Measurements from ENCODE around the gene CNKSR1.
A peak's percentile ranks its signal among the peaks of the same experiment; 100 is the strongest.

Gene CNKSR1, protein sequence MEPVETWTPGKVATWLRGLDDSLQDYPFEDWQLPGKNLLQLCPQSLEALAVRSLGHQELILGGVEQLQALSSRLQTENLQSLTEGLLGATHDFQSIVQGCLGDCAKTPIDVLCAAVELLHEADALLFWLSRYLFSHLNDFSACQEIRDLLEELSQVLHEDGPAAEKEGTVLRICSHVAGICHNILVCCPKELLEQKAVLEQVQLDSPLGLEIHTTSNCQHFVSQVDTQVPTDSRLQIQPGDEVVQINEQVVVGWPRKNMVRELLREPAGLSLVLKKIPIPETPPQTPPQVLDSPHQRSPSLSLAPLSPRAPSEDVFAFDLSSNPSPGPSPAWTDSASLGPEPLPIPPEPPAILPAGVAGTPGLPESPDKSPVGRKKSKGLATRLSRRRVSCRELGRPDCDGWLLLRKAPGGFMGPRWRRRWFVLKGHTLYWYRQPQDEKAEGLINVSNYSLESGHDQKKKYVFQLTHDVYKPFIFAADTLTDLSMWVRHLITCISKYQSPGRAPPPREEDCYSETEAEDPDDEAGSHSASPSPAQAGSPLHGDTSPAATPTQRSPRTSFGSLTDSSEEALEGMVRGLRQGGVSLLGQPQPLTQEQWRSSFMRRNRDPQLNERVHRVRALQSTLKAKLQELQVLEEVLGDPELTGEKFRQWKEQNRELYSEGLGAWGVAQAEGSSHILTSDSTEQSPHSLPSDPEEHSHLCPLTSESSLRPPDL

DNA sequence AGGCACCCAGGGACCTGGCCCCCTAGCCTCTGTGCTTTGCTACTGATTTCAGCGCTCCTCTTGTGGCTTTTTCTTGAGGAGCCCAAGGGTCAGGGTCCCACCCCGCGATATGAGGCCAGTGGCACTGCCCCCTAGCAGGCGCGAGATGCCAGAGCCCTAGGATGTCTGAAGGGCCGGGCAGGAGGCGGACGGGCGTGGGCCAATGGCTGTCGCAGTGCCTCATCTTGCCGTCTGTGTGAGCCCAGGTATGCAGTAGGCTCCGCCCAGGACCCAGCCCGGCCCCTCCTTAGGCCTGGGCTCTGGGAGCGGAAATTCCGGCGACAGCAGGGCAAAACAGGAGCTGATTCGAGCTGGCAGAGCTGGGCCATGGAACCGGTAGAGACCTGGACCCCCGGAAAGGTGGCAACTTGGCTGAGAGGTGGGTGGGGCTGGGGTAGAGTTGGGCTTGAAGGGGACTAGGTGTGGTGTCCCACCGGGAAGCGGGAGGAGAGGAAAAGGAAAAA lies at the start of gene CNKSR1:
Gene CNKSR1, plus strand, starts transcription at position 310 of the 503 bp plus-strand sequence. Its CDS starts 57 bp downstream, at position 367.
- DNase-seq, result no peak

DNA sequence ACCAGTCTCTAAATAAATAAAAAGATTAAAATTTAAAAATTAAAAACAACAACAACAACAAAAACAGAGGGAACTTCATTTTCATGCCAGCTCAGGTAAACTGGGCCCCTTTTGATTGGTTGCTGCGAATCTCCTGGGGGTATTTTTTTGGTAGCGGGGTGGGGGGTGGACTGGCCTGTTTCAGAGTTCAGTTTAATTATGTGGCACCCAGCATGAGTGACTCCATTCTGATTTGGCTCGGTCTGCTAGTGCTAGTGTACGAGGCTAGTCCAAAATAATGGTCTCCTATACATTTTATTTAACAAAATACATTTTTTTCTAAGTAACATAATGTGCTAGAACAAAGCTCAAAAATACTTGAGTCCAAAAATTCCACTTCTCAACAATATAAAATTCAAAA lies 47.5 kb upstream of the CNKSR1 start:
- no peak for DNase-seq

DNA sequence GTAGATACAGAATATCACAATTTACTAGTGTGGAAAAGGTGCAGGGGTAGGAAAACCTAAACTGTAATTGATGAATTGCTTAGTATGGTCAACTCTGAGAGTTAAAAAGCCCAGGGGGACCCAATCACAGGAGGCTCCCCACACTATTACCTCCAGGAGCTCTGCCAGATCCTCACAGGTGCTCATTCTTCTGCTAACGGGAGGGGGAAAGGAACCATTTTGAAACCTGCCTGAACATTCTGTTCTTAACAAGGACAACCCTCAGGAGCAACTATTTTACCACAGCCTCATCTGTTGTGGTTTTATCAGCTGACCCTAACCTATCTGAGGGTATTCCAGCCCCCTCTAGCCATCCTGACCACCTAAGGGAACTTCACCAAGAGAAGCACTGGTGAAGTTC lies 46.6 kb upstream of the CNKSR1 start:
- DNase-seq, result no peak

DNA sequence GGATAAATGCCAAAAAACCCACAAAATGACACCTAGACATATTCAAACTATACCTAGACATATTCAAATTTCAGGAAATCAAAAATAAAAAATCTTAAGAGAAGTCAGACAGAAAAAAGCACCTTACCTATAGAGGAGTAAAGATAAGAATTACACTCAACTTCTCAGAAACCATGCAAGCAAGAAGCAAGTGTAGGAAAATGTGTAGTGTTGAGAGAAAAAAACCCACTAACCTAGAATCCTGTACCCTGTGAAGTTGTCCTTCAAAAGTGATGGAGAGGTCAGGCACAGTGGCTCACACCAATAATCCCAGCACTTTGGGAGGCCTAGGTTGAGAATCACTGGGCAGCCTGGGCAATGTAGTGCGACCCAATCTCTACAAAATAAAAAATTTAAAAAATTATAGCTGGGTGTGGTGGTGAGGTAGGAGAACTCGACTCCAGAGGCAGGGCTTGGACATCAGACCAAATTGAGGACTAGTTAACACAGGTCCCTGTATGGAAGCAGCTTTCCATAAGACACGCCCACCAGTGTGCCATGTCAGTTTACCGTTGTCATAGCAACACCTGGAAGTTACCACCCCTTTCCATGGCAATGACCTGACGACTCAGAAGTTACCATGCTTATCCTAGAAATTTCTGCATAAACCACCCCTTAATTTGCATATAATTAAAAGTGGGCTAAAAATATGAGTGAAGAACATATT lies 45.0 kb upstream of the CNKSR1 start:
- DNase-seq, result no peak

DNA sequence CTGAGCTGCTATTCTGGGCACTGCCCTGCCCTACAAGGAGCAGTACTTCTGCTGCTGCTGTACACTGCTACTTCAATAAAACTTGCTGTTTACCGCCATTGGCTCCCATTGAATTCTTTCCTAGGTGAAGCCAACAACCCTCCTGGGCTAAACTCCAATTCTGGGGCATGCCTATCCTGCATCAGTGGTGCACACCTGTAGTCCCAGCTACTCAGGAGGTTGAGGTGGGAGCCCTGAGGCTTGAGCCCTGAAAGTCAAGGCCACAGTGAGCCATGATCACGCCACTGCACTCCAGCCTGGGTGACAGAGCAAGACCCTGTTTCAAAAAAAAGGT lies 44.5 kb upstream of the CNKSR1 start:
- DNase-seq, result no peak

DNA sequence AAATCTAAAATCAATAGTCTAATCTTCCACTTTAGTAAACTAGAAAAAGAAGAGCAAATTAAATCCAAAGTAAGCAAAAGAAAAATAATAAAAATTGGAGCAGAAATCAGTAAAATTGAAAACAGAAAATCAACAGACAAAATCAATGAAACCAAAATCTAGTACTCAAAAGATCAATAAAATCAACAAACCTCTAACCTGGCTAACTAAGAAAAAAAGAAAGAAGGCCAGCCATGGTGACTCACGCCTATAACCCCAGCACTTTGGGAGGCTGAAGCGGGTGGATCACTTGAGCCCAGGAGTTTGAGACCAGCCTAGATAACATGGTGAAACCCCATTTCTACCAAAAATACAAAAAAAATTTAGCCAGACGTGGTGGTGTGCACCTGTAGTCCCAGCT lies 42.8 kb upstream of the CNKSR1 start:
- no peak for DNase-seq

DNA sequence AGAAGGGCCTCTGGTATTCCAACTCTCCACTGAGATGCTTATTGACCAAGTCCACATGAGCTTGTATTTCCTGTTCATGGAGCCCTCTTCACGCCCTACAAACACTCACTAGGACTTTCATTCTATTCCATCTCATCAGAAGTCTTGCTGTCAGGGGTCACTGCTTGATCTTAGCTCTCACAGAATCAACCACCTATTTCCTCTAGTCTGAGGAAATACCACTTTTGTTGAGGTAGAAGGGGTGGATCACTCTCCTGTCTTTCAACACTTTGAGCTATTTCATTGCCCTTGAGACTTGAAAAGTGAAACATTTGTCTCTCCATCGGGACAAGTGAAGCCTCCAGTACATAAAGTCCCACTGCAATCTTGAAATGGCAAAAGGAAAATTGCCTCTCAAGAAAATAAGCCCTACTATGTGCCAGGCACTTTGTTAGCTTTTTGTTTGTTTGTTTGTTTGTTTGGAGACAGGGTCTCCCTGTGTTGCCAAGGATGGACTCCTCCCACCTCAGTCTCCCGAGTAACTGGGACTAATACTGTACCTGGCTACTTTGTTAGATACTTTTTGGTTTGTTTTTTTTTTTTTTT lies 38.2 kb upstream of the CNKSR1 start:
- no peak for DNase-seq

DNA sequence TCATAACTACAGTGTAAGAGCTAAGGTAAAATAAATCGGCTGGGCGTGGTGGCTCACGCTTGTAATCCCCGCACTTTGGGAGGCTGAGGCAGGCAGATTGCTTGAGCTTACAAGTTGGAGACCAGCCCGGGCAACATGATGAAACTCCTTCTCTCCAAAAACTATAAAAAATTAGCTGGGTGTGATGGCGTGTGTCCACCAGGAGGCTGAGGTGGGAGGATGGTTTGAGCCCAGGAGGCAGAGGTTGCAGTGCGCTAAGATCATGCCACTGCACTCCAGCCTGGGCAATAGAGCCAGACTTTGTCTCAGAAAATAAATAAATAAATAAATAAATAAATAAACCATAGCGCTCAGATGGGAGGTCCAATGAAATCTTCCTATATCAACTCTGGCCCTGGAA lies 35.1 kb upstream of the CNKSR1 start:
- no peak for DNase-seq

DNA sequence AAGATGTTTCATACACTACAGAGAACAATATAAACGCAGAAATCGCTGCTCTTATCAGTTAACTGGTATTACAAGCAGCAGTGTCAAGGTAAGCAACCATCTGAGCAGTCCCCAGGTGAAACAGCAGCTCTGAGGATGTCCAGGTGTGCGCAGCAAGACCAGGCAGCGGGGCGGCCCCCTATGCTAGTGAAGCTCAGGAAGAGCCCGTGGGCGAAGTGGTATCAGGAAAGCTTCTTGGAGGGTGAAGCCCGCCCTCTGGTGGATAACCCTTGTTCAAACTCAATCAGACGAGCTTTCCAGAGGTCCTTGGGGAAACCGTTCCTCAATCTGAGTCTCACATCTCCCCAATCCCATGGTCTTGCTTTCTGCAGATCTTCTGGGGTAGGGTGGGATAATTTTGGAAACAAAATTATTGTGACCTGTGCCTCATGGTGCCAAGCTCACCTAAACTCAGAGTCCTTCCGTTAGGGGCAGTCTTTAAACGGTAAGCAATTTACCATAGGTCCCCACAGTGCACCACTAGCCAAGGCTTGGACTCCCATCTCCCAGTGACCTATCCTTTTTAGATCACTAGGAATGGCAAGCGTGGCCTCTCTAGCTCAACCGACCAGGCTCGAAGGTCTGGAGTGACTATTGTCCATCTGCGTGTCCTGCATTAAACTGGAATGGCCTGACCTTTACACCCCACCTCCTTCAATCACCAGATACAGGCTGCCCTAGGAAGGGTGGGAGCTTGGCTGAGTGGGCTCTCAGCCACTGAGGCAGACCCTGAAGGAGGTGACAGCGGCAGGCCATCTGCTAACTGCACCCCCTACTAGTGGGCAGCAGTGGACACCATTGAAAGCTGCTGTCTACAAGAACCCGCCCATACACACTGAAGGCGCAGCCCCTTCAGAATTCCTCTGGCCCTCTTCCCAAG lies 32.0 kb upstream of the CNKSR1 start:
- peak; percentile 90 for DNase-seq

DNA sequence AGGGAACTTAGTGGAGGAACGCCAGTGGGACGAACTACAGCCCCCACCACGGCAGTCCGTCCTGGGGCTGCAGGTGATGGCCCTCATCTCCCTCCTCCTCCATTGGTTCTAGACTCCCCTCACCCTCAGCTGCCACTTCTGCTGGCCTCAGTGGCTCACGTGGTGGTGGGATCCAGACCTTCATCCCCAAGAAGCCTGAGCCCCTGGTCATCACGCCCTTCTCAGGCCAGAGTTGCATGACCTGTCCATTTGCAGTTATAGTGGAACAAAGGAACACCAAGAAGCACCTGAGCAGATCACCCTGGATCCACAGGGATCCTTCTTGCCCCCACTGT lies 31.4 kb upstream of the CNKSR1 start:
- DNase-seq, result no peak

DNA sequence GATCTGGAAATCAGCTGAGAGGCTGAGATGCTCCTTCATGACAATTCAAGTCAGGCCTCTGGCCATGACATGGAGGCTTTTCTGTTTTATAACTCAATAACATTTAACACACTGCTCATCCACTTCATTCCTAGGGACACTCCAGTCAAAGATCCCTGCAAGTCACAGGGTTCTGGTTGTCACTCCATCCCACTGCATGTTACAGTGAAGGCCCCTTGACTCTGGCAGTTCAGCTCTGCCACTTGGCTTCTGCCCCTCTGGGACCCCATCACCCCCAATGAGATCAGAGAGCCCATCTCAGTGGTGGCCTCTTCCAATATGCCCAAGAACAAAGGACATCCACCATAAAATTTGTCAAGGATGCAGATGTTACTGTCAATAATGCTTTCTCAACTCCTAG lies 28.4 kb upstream of the CNKSR1 start:
- no peak for DNase-seq

DNA sequence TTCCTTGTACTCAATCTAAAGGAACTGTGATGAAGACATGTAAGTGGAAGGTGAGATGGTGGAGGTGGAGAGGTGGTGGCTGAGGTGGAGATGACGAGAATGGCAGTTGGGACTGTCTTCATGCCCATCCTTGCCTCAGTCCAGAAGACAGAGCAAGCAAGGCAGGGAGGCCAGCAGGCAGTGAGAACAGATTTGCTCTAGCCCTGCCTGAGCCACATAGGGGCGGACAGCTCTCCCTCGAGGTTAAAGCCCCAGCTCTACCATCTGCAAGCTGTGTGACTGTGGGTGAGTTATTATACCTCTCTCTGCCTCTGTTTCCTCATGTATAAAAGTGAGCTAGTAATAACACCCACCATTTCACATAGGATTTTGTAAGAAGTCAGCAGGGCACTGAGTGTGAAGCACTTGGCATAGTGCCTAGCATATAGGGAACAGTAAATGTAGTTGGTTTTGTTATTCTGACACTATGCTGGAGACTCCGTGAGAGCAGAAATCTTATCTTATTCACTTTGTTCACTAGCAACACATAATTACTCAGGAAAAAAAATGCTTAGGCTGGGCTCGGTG lies 23.2 kb upstream of the CNKSR1 start:
- DNase-seq, result no peak

DNA sequence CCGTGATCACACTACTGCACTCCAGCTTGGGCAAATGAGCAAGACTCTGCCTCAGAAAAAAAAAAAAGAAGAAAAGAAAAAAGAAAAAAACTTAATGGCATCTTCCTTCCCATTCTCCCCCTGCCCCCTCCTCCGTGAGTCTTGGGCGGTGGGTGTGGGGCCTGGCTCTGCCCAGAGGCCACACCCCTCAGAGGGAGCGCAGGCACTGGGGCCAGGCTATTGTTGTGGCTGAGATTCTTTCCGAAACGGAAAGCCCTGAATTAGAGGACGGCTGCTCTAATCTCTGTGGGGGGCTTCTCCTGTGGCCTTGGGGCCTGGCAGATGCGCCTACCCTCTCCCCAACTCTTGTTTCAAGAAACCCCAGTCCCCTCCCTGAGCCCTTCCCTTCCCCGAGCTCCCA lies 22.5 kb upstream of the CNKSR1 start:
- no peak for DNase-seq

DNA sequence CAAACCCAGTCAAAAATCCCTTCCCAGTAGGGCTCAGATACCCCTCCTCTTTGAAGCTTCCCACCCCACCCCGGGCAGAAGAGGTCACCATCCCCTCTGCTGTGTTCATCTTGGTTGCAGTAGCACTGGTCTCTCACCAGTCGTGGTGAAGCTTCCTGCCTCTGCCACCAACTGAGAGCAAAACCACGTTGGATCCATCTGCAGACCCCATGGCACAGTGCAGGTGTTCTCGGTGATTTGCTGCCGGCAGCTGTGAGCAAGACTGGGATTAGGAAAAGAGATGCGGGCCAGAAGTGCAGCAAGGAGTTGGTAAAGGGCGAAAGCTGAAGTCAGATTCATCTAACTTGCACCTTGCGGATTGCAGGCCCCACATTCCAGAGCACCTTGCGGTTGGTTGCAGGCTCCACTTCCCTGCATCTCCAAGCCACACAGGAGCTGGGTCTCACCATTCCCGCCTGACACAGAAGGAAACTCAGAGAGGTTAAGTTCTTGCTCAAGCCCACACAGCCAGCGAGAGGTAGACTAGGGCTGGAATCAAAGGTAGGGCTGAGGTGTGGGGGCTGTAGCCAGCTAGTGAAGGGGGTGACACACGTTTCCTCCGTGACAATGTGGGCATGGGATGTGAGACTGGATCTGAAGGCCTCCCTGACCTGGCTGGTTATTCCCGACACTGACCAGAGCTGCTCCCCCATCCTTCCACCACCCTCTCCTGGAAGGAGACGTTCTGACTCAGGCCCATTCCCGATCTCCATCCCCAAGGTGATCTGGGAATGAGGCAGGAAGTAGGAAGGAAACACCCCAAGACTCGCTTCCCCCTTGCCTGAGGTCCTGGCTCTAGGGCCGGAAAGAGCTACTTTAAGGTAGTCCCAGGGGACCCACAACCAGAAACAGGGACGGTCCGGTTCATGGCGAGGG lies 21.7 kb upstream of the CNKSR1 start:
- no peak for DNase-seq

DNA sequence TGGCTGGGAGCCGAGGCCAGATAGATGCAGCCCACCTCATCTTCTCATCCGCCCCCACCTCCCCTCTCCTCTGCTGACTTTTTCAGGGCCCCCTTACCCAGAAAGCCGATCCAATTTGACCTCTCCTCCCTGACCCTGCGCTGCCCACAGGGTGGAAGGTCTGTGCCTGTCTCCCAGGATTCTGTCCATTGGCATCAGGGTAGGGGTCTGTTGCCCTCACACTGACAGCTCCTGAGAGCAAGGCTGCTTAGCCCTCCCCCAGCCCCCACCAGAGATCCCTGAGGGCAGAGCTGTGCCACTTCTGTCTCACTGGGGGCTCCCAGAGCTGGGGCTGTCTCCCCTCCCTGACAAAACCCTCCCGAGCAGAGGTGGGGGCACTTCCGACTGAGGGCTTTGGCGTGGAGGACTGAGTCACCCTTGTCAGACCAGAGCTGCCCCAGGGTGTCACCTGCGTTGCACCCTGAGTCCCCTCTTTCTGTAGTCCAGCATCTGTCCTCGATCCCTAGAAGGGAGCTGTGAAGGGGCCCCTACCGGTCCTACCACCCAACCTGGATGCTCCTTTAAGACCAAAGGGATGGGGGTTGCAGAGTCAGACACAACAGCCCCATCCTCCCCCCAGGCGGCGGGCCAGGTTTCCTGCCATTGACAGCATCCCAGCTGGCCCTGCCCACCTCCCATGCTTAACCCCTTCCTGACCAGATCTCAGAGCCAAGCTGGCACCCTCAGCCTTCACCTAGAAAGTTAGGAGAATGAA lies 20.8 kb upstream of the CNKSR1 start:
- DNase-seq, result peak; percentile 38

DNA sequence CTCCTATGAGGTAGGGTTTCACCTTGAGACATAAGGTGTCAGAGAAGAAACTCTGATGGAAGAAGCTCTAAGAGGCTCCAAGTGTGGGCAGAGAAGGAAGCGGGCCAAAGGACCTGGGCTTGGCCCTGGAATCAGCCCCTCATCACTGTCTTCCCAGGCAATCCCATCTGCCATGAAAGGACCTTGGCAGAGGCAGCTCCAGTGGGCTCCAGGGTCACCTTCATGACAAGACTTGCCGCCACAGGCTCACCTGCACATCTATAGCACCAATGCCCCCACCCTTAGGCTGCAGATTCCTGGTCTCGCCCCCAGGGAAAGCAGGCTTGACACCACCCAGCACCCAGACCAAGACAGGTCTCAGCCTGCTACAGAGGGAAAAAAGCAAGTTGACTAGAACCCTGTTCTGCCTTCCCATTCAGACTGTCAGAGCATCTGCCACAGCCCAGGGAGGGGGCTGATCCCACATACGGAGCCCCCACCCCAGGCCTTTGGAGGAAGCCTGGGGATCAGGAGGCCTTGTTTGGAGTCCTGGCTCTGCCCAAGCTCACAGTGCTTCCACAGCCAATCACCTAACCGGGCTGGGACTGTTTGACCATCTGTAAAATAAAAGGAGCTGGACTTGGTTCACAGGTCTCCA lies 18.9 kb upstream of the CNKSR1 start:
- DNase-seq, result no peak

DNA sequence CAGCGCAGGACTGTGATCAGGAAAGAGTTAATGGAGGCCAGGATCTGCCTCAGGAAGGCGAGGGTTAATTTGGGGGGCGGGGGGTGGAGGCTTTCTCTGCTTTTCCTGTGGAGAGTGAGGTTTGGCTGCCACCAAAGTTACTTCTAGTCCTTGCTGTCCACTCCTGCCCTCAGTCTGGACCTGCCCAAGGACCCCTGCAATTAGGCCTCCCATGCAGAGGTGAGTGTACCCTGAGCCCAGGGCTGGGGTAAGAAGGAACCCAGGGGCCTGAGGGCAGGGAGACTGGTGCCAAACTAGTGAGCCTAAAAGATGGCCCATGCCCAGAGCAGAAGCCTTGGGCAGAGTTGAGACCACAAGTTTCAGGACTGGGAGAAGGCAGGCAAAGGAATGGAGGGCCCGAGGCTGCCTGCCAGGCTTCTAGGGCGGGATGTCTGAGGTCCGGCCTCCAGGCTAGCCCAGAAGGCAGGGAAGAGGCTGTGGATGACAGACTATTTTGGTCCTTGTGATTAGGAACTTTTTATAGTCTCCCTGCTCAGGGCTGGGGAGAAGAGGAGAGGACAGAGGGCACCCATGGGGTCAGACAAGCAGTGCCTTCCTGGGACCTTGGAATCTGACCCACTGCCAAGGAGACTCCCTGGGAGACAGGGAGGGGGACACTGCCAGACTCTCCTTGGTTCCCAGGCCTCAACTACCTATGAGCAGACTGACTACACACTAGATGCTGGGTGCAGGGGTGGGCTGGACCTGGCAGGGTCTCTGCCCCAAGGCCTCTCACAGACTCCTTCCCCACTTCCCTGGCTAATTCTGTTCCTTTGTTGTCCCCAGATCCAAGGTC lies 18.2 kb upstream of the CNKSR1 start, which contains the start of gene FAM110D:
Gene FAM110D, plus strand, starts transcription at position 172 of the 835 bp plus-strand sequence. CDS start 2,213 bp downstream, outside the sequence.
- DNase-seq, result no peak

DNA sequence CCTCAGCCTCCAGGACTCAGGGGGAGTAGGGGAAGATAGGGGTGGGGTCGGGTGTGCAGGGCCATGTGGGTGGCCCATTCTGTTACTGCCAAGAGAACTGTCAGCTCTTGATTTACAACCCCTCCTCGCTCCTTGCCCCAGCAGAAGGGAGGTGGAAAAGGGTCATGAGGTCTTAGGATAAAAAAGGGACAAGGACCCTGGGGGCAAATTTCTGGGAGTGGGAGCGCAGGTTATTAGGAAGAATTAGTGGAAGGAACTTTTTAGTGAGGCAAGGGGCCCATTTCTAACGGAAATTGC lies 17.6 kb upstream of the CNKSR1 start:
- DNase-seq, result no peak
